Mesendoderm (in vitro differentiated cells): ENCODE results near the gene ZNF236.

ENCODE experiments used
- DNase-seq: peaks from one replicate; pipeline ENCODE4 v3.0.0; 2013
- H2AK5ac ChIP-seq: 2 replicates; pipeline ENCODE4 v1.6.1; 2013; ENCODE audit warnings: low read length, inconsistent platforms
- H2BK120ac ChIP-seq: 2 replicates; pipeline ENCODE4 v1.6.1; 2013; ENCODE audit warnings: low read depth, mild to moderate bottlenecking, low read length, moderate library complexity, mixed read lengths
- H2BK15ac ChIP-seq: replicated peaks from 2 replicates; pipeline ENCODE4 v1.6.1; 2013; ENCODE audit warnings: low read depth, mild to moderate bottlenecking, moderate library complexity
- H2BK5ac ChIP-seq: 2 replicates; pipeline ENCODE4 v1.6.1; 2013; ENCODE audit warnings: low read length, inconsistent platforms
- H3K18ac ChIP-seq: 2 replicates; pipeline ENCODE4 v1.6.1; 2013; ENCODE audit warnings: mild to moderate bottlenecking, low read length, mixed read lengths
- H3K23ac ChIP-seq: one replicate; pipeline ENCODE4 v1.6.1; 2013; ENCODE audit warnings: low read length
- H3K27ac ChIP-seq: 2 replicates; pipeline ENCODE4 v1.5.1; 2013; ENCODE audit warnings: low read depth, mild to moderate bottlenecking, inconsistent platforms, low read length, moderate library complexity
- H3K27me3 ChIP-seq: 2 replicates; pipeline ENCODE4 v1.6.1; 2013; ENCODE audit warnings: low read length, control low read depth, mild to moderate bottlenecking, inconsistent platforms; ENCODE audit not compliant: insufficient read depth, poor library complexity
- H3K36me3 ChIP-seq: 2 replicates; pipeline ENCODE4 v1.6.1; 2013; ENCODE audit warnings: low read length, inconsistent platforms; ENCODE audit not compliant: control insufficient read depth, insufficient read depth
- H3K4ac ChIP-seq: one replicate; pipeline ENCODE4 v1.6.1; 2013; ENCODE audit warnings: low read depth, mild to moderate bottlenecking, low read length, moderate library complexity
- H3K4me1 ChIP-seq: 2 replicates; pipeline ENCODE4 v1.6.1; 2013; ENCODE audit warnings: low read depth, low read length, inconsistent platforms; ENCODE audit not compliant: control insufficient read depth
- H3K4me2 ChIP-seq: 2 replicates; pipeline ENCODE4 v1.6.1; 2013; ENCODE audit warnings: low read length
- H3K4me3 ChIP-seq: 2 replicates; pipeline ENCODE4 v1.5.1; 2013; ENCODE audit warnings: mild to moderate bottlenecking, low read length
- H3K56ac ChIP-seq: one replicate; pipeline ENCODE4 v1.6.1; 2013; ENCODE audit warnings: low read length
- H3K79me1 ChIP-seq: 2 replicates; pipeline ENCODE4 v1.6.1; 2013; ENCODE audit warnings: low read length, inconsistent platforms
- H3K79me2 ChIP-seq: 2 replicates; pipeline ENCODE4 v1.6.1; 2013; ENCODE audit warnings: mild to moderate bottlenecking, low read length; ENCODE audit not compliant: control insufficient read depth, insufficient read depth
- H3K9ac ChIP-seq: 2 replicates; pipeline ENCODE4 v1.6.1; 2013; ENCODE audit warnings: low read length, inconsistent platforms
- H4K5ac ChIP-seq: one replicate; pipeline ENCODE4 v1.6.1; 2013; ENCODE audit warnings: low read length
- H4K8ac ChIP-seq: one replicate; pipeline ENCODE4 v1.6.1; 2013; ENCODE audit warnings: low read depth, mild to moderate bottlenecking, control low read depth, low read length, moderate library complexity
- WGBS: extraction: QIAGEN DNeasy Blood & Tissue Kit; methylation state at CpG from one replicate; pipeline ENCODE4 v1.1.7; 2013; ENCODE audit warnings: low lambda C conversion rate, missing lambda C conversion rate; ENCODE audit not compliant: insufficient coverage; ENCODE audit errors: extremely low coverage; 5-methylcytosine and 5-hydroxymethylcytosine counted together

Gene ZNF236

GRCh38 chr18:76953156-76953555, 130.8 kb downstream of the ZNF236 start:
- H3K4me2 ChIP-seq, result no peak overlapping the region
- no peaks in the 10 kb centered on the region for H3K4me1 ChIP-seq
- no peak overlapping the region for H2AK5ac ChIP-seq
- no peak overlapping the region for H3K9ac ChIP-seq
- no peaks in the 10 kb centered on the region for H3K27me3 ChIP-seq
- no peak overlapping the region for H4K5ac ChIP-seq
- H2BK15ac ChIP-seq, result no peak overlapping the region
- no peak overlapping the region for H3K18ac ChIP-seq
- H3K4ac ChIP-seq, result no peak overlapping the region
- no peak overlapping the region for H3K23ac ChIP-seq
- no peaks in the 10 kb centered on the region for H3K79me2 ChIP-seq
- H3K4me3 ChIP-seq, result no peak overlapping the region
- no peak overlapping the region for H2BK120ac ChIP-seq
- no peaks in the 10 kb centered on the region for H3K79me1 ChIP-seq
- DNase-seq, result no peak
- H3K27ac ChIP-seq, result no peak overlapping the region
- H3K36me3 ChIP-seq, result peaks cover 4% of the 10 kb centered on the region
- WGBS, result no CpG with 5 or more reads among the region's 6 CpGs
- no peak overlapping the region for H2BK5ac ChIP-seq
- H4K8ac ChIP-seq, result no peak overlapping the region
- no peak overlapping the region for H3K56ac ChIP-seq

GRCh38 chr18:76953583-76954233, 131.4 kb downstream of the ZNF236 start:
- no peak overlapping the region for H2BK5ac ChIP-seq
- H3K4me2 ChIP-seq, result no peak overlapping the region
- no peak overlapping the region for H3K18ac ChIP-seq
- H3K27ac ChIP-seq, result no peak overlapping the region
- WGBS, result no CpG with 5 or more reads among the region's 12 CpGs
- no peak overlapping the region for H3K56ac ChIP-seq
- no peak overlapping the region for H4K8ac ChIP-seq
- H2BK15ac ChIP-seq, result no peak overlapping the region
- no peak overlapping the region for H3K9ac ChIP-seq
- H3K79me1 ChIP-seq, result no peaks in the 10 kb centered on the region
- H2AK5ac ChIP-seq, result no peak overlapping the region
- no peak overlapping the region for H3K23ac ChIP-seq
- no peak overlapping the region for H4K5ac ChIP-seq
- no peaks in the 10 kb centered on the region for H3K27me3 ChIP-seq
- no peaks in the 10 kb centered on the region for H3K79me2 ChIP-seq
- DNase-seq, result no peak
- H3K4me3 ChIP-seq, result no peak overlapping the region
- no peak overlapping the region for H3K4ac ChIP-seq
- no peaks in the 10 kb centered on the region for H3K4me1 ChIP-seq
- H3K36me3 ChIP-seq, result peaks cover 2% of the 10 kb centered on the region
- H2BK120ac ChIP-seq, result no peak overlapping the region

GRCh38 chr18:76955524-76956170, 133.3 kb downstream of the ZNF236 start:
- Histone ChIP-seq H3K4ac (no peak overlapping the region), H2AK5ac (no peak overlapping the region), H3K79me1 (no peaks in the 10 kb centered on the region), H3K36me3 (peaks cover 2% of the 10 kb centered on the region), H4K8ac (no peak overlapping the region), H4K5ac (no peak overlapping the region), H3K4me1 (no peaks in the 10 kb centered on the region), H3K27ac (no peak overlapping the region), H3K18ac (no peak overlapping the region), H2BK15ac (no peak overlapping the region), H3K9ac (no peak overlapping the region), H2BK120ac (no peak overlapping the region), H3K4me3 (no peak overlapping the region), H3K4me2 (no peak overlapping the region), H3K27me3 (no peaks in the 10 kb centered on the region), H3K56ac (no peak overlapping the region), H3K79me2 (no peaks in the 10 kb centered on the region), H2BK5ac (no peak overlapping the region), H3K23ac (no peak overlapping the region)
- DNase-seq, result no peak
- no CpG with 5 or more reads among the region's 28 CpGs for WGBS

GRCh38 chr18:76956648-76957047, 134.3 kb downstream of the ZNF236 start:
- Histone ChIP-seq H3K36me3 (peaks cover 2% of the 10 kb centered on the region), H3K4me3 (no peak overlapping the region), H4K5ac (no peak overlapping the region), H3K79me2 (no peaks in the 10 kb centered on the region), H3K27me3 (no peaks in the 10 kb centered on the region), H3K4me2 (no peak overlapping the region), H2BK15ac (no peak overlapping the region), H2BK5ac (no peak overlapping the region), H3K27ac (no peak overlapping the region), H3K23ac (no peak overlapping the region), H3K4ac (no peak overlapping the region), H2BK120ac (no peak overlapping the region), H3K56ac (no peak overlapping the region), H3K79me1 (no peaks in the 10 kb centered on the region), H3K4me1 (no peaks in the 10 kb centered on the region), H4K8ac (no peak overlapping the region), H3K9ac (no peak overlapping the region), H2AK5ac (no peak overlapping the region), H3K18ac (no peak overlapping the region)
- no peak for DNase-seq
- WGBS, result no CpG with 5 or more reads among the region's 11 CpGs

GRCh38 chr18:76957384-76958355, 135.3 kb downstream of the ZNF236 start:
- no peaks in the 10 kb centered on the region for H3K4me1 ChIP-seq
- H3K9ac ChIP-seq, result no peak overlapping the region
- H3K79me2 ChIP-seq, result no peaks in the 10 kb centered on the region
- H3K27ac ChIP-seq, result no peak overlapping the region
- no peak overlapping the region for H3K4ac ChIP-seq
- H3K4me3 ChIP-seq, result no peak overlapping the region
- H3K27me3 ChIP-seq, result no peaks in the 10 kb centered on the region
- H2AK5ac ChIP-seq, result no peak overlapping the region
- H3K36me3 ChIP-seq, result no peaks in the 10 kb centered on the region
- H3K56ac ChIP-seq, result no peak overlapping the region
- H3K4me2 ChIP-seq, result no peak overlapping the region
- H3K79me1 ChIP-seq, result no peaks in the 10 kb centered on the region
- no peak overlapping the region for H3K23ac ChIP-seq
- DNase-seq, result no peak
- no peak overlapping the region for H4K5ac ChIP-seq
- H4K8ac ChIP-seq, result no peak overlapping the region
- no peak overlapping the region for H2BK5ac ChIP-seq
- no peak overlapping the region for H2BK15ac ChIP-seq
- no peak overlapping the region for H2BK120ac ChIP-seq
- H3K18ac ChIP-seq, result no peak overlapping the region
- WGBS, result no CpG with 5 or more reads among the region's 18 CpGs
